NCI-H2107 treated with DMSO at 0.1 percent for 48 hours (cell line): ENCODE data around the gene RAMACL.

Experiments
- DNase-seq: peaks from one replicate; lab custom pipeline; 2025; ENCODE audit not compliant: unreplicated experiment; lab: John Stamatoyannopoulos, UW

Gene RAMACL

GRCh38 chr6:166618251-166618650, 31.8 kb upstream of the RAMACL start:
- DNase-seq = no peak

- DNase-seq = peak; percentile 21
These were observed 30.9 kb upstream of the RAMACL start for GRCh38 chr6:166617359-166617758.

GRCh38 chr6:166616261-166617238, 30.1 kb upstream of the RAMACL start:
- DNase-seq = no peak

GRCh38 chr6:166615059-166615770, 28.7 kb upstream of the RAMACL start:
- no peak for DNase-seq

GRCh38 chr6:166614589-166614988, 28.1 kb upstream of the RAMACL start:
- no peak for DNase-seq

GRCh38 chr6:166614171-166614583, 27.7 kb upstream of the RAMACL start:
- DNase-seq = no peak

- no peak for DNase-seq
These were observed 26.5 kb upstream of the RAMACL start for GRCh38 chr6:166613027-166613426.

- no peak for DNase-seq
These were observed 26.0 kb upstream of the RAMACL start for GRCh38 chr6:166612471-166612881.

- DNase-seq = no peak
These were observed 25.2 kb upstream of the RAMACL start for GRCh38 chr6:166611631-166612030.

- no peak for DNase-seq
These were observed 23.6 kb upstream of the RAMACL start for GRCh38 chr6:166610069-166610468.

- DNase-seq = no peak
These were observed 22.3 kb upstream of the RAMACL start for GRCh38 chr6:166608774-166609173.

- DNase-seq = no peak
These were observed 19.3 kb upstream of the RAMACL start for GRCh38 chr6:166605752-166606151.

GRCh38 chr6:166604911-166605310, 18.4 kb upstream of the RAMACL start:
- no peak for DNase-seq

GRCh38 chr6:166604328-166604727, 17.9 kb upstream of the RAMACL start:
- DNase-seq = no peak

GRCh38 chr6:166603043-166603690, 16.7 kb upstream of the RAMACL start:
- DNase-seq = peak; percentile 69

- DNase-seq = no peak
These were observed 15.5 kb upstream of the RAMACL start for GRCh38 chr6:166601956-166602355.

- no peak for DNase-seq
These were observed 14.5 kb upstream of the RAMACL start for GRCh38 chr6:166600931-166601330.

GRCh38 chr6:166599205-166599604, 12.7 kb upstream of the RAMACL start:
- DNase-seq = no peak

GRCh38 chr6:166598441-166599138, 12.1 kb upstream of the RAMACL start:
- DNase-seq = no peak

GRCh38 chr6:166597711-166598440, 11.4 kb upstream of the RAMACL start:
- peak; percentile 70 for DNase-seq
